Activated effector memory CD4-positive, alpha-beta T cell treated with anti-CD3 and anti-CD28 coated beads, Interleukin-2, amount 50 U/mL, for 16 hours (primary cell): Measurements from ENCODE around the gene VRTN.
A peak's percentile ranks its signal among the peaks of the same experiment; 100 is the strongest.
"Not testable (repeated sequence)": the region's sequence is repeated elsewhere in the genome, so short reads cannot be mapped to it uniquely, and the experiment has no call there.

Source experiments
- DNase-seq: peaks from one replicate; pipeline ENCODE4 v3.0.0-alpha.2; 2020

The VRTN gene

GRCh38 chr14:74348241-74348734, at the start of gene VRTN:
Gene VRTN (plus strand): TSS chr14:74348471. CDS start chr14:74356784, 8,313 bp downstream.
- DNase-seq, result no peak

- DNase-seq, result peak; percentile 73
These were observed 49.2 kb upstream of the VRTN start for GRCh38 chr14:74299061-74299545.

DNA sequence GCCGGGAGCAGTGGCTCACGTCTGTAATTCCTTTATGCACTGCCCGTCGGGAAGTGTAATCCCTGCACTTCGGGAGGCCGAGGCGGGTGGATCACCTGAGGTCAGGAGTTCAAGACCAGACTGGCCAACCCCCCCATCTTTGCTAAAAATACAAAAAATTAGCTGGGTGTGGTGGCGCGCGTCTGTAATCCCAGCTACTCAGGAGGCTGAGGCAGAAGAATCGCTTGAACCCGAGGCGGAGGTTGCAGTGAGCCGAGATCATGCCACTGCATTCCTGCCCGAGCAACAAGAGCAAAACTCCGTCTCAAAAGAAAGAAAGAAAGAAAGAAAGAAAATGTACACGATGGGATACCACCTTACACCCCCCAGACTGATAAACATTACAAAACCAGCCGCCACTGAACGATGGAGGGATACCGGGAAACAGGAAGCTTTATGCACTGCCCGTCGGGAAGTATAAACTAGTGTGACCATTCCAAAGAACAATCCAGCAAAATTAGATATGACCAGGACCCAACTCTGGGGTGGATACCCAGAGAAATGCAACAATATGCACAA, 46.6 kb upstream of the VRTN start:
- no peak for DNase-seq

GRCh38 chr14:74302152-74302628, 46.1 kb upstream of the VRTN start:
- no peak for DNase-seq

DNA sequence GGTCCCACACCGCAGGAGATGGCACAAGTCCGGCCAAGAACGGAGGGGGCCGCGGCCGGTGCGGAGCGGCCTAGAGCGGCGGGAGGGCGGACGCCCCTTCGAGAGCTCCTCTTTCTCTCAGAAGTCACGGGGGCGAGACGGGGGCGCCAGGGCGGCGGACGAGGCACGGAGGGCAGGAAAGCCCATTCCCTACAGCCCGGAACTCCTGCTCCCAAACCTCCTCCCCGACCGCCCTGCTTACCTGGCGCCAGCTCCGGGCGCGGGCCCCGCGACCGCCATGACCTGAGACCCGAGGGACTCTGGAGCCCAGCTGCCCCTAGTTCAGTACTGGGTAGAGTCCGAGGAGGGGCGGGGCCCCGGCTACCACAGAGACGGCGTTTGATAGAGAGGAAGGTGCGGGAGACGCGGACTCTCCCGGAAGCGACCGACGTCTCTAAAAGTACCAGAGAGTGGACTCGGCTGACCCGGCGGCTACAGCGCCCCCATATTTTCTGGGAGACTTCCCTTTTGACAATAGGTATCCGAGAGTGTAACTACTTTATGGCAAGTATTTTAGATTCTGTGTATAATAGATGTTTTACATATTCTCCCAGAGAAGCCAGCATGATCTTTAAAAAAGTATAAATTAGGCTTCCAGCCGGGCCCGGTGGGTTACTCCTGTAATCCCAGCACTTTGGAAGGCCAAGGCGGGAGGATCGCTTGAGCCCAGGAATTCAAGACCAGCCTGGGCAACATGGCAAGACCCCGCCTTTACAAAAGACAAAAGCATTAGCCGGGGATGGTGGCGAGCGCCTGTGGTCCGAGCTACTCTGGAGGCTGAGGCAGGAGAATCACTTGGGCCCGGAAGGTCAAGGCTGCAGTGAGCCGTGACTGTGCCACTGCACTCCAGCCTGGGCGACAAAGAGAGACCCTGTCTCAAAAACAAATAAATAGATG, 45.4 kb upstream of the VRTN start, which contains the start of gene ABCD4:
ABCD4 (minus strand) TSS at position 301 of the 936 bp plus-strand sequence; CDS start at position 279, 22 bp downstream.
- DNase-seq, result peak; percentile 94

GRCh38 chr14:74308695-74309094, 39.6 kb upstream of the VRTN start:
- no peak for DNase-seq

- no peak for DNase-seq
These were observed 38.9 kb upstream of the VRTN start for GRCh38 chr14:74309125-74310022.

- no peak for DNase-seq
These were observed 36.1 kb upstream of the VRTN start for GRCh38 chr14:74312161-74312560.

DNA sequence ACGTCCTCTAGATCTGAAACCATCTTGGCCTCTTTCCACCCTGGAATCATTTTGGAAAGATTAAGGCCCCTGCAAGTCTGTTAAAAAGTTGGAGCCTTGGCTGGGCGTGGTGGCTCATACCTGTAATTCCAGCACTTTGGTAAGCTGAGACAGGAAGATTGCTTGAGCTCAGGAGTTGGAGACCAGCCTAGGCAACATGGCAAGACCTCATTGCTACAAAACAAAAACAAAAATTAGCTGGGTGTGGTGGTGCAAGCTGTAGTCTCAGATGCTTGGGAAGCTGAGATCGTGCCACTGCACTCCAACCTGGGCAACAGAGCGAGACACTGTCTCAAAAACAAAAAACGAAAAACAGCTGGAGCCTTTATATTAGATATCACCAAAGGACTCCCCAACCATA, 34.7 kb upstream of the VRTN start:
- no peak for DNase-seq

DNA sequence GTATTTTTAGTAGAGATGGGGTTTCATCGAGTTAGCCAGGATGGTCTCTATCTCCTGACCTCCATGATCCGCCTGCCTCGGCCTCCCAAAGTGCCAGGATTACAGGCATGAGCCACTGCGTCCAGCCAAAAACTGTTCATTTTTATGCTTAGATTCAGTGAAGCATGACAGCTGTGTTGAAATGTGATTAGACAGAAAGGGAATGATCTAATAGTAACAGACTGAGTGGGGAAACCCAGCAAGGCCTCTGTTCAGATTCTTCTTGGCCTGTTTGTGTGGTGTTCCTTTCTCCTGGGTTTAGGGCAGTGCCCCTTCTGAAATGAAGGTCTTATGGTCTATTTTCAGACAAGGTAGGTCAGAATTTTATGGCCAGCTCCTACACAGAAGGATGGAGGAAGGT, 33.7 kb upstream of the VRTN start:
- no peak for DNase-seq

DNA sequence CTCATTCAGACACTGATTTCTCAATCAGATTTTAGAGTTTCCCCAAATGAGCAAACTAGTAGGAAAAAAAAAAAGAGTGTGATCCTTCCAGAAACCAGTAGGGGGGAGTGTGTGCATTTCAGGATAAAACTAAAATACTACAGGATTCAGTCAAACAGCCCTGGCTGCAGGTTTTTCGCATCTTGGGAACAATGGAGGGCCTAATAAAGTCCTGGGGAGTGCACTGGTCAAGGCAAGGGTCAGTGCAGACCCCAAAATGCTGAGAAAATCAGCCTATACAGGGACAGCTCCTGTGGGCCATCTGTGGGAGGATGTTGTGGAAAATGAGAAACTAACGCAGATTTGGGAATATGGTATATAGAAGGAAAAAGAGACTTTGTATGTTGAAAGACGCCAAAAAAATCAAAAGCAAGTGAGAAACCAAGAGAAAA, 23.3 kb upstream of the VRTN start:
- no peak for DNase-seq

DNA sequence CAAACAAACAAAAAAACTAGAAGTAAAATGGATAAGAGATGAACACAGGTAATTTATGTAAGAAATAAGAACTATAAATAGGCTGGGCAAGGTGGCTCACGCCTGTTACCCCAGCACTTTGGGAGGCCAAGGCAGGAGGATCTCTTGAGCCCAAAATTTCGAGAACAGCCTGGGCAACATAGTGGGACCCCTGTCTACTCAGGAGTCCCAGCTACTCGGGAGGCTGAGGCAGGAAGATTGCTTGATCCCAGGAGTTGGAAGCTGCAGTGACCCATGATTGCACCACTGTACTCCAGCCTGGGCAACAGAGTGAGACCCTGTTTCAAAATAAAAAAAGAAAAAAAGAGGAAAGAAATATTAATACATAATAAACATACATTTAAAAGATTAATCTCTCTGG, 22.8 kb upstream of the VRTN start:
- DNase-seq, result no peak

DNA sequence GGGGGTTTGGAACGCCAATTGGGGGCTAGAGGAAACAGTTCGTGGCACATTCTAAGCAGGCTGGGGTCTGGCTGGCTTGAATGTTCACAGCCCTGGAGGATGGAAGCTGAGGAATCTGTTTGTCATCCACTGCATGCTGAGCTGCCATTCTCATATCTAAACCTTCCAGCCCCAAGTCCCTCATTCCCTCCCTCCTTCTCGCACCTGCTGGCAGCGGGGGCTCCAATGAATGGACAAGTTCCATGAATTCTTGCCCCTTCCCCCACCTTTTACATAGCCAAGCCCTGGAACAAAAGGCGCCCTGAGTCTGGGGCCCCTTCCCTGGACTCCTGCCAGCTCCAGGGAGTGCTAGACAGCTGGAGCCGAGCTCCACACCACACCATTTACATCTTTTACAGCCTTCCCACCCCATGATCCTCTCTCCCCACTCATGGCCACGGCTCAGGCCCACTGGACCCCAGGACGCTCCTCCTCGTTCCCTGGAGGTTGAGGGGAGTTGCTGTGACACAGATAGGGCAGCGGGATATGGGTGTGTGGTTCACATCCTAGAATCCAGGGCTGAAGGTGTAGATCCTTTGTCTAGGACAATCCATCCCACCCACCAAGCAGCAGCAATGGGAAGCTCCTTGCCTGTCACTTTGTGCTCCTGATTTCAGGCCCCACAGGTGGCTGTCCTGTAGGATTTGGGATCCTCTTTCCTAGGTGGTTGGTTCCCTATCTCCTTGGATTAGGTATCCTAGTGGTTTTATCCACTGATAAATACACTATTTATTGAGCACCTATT, 21.7 kb upstream of the VRTN start:
- no peak for DNase-seq

DNA sequence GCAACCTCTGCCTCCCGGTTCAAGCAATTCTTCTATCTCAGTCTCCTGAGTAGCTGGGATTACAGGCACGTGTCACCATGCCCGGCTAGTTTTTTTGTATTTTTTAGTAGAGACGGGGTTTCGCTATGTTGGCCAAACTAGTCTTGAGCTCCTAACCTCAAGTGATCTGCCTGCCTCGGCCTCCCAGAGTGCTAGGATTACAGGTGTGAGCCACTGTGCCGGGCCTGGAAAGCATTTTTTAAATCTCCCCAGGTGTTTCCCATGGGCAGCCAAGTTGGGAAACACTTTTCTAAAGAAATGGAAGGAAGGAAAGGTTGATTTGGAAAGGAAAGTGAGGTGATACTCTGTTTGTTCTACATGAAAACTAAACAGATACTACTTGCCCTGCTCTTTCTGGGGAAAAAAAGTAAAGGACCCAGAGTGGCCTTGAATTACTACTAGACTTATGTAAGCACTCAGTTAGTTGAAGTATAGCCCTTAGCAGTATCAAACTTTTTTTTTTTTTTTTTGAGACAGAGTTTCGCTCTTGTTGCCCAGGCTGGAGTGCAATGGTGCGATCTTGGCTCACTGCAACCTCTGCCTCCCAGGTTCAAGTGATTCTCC, 18.2 kb upstream of the VRTN start:
- DNase-seq, result not testable (repeated sequence)

DNA sequence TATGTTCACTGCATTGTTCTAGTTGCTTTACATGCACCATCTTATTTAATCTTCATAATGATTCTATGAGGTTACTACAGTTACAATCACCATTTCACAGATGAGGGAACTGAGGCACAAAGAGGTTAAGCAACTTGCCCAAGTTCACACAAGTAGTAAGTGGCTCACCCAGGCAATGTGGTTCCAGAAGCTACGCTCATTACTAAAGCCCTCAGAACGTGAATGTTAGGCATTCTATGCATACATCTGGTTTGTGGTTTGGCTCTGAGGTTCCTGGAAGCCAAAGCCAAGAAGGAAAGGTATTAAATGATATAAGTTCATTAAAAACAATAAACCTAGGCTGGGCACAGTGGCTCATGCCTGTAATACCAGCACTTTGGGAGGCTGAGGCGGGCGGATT, 14.4 kb upstream of the VRTN start:
- DNase-seq, result no peak

GRCh38 chr14:74346341-74346740, 1.9 kb upstream of the VRTN start:
- no peak for DNase-seq

GRCh38 chr14:74347097-74347794, 1.0 kb upstream of the VRTN start:
- DNase-seq, result no peak

DNA sequence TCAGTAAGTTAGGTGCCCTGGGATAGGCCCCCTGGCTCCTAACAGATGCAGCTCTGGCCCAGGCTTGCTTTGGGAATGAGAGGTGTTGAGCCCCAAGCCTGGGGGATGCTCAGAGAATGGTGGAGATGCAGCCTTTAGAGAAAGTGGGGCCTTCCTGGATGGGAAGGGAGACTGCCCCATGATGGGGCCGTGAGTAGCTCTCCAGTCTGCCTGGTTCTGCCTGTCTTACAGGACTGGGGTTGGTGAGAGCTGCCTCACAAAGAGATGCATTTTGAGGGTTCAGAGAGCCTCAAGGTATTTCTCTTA, 523 bp upstream of the VRTN start:
- no peak for DNase-seq

DNA sequence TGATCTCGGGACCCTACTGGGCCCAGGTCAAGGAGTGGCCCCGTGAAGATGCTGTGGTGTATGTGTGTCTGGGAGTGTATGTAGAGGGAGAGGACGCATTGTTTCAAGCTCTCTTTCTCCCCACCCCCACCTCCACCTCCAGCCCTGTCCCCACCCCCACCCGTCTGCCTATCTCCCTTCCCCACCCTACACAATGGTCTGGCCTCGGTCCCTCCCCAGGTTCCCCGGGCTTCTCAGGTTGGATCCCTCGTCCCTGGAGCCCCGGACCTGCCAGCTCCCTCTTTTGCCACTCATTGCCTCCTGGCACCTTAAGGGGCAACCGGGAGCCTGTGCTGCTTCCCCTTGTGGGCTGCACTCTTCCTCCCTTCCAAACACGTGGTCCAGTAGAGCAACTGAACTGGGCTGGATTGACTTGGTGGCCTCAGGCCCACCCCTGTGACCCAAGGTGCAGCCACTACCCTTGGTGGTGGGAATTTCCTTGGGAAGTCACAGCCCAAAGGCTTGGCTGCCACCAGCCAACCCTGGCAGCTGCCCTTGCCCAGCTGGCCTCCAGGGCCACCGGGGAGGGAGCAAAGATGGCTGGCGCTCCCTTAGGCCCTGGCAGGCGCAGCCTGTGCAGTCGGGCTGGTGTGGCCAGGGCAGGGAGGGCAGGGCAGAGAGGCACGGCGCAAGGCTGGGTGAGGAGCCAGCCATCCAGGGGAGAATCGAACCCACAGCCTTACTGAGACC, 628 bp downstream of the VRTN start:
- DNase-seq, result no peak

DNA sequence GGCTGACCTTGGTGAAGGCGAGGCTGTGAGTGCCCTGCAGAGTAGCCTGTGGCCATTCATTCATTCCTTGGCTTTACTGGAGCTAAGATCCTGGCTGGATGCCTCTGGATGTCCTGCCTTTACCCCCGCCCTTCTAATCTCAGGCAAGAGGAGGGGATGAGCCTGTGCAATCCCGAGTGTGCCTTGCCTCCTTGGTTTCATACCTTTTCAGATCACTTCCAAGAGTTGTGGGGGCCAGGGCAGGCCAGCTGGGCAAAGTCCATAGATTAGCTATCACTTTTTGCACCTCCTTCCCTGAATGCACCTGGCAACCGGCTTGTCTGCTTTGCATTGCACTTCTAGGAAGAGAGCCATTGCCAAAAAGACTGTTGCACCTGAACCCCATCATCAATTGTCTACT, 1.5 kb downstream of the VRTN start:
- no peak for DNase-seq
